ENCODE results near the gene LRBA. TPM values are rescaled to one million over a fixed set of nuclear protein-coding genes. Genes with fewer than 3 reads are reported as not detected.
"Not testable (repeated sequence)": the region's sequence is repeated elsewhere in the genome, so short reads cannot be mapped to it uniquely, and the experiment has no call there.

The LRBA gene
- total and polyA plus RNA-seq, 3 donors from 2014 or later: 24.6 to 61.1 (median 60.8) TPM

- H3K4me3 ChIP-seq: no peak overlapping the region
- no peak for DNase-seq
- TF ChIP-seq POLR2A (IDR thresholded peaks at IDR 0.05): no peak
- no peak for TF ChIP-seq CTCF (IDR thresholded peaks at IDR 0.05)
- H3K27me3 ChIP-seq: no peaks in the 10 kb centered on the region
- intact Hi-C loops (cut with DNase I; ENCODE audit: low total_unique reads): no loop called here
- H3K27ac ChIP-seq: no peak overlapping the region
- H3K4me1 ChIP-seq: no peaks in the 10 kb centered on the region
- H3K36me3 ChIP-seq (ENCODE audit: low read depth, missing control alignments): no peaks in the 10 kb centered on the region
- no peaks in the 10 kb centered on the region for H3K9me3 ChIP-seq
These were observed 17.9 kb downstream of the LRBA start for GRCh38 chr4:150997141-150997540.

GRCh38 chr4:150994721-150995120, 20.4 kb downstream of the LRBA start:
- Histone ChIP-seq H3K4me3 (no peak overlapping the region), H3K36me3 (ENCODE audit: low read depth, missing control alignments) (no peaks in the 10 kb centered on the region), H3K4me1 (no peaks in the 10 kb centered on the region), H3K27ac (no peak overlapping the region), H3K9me3 (no peaks in the 10 kb centered on the region), H3K27me3 (no peaks in the 10 kb centered on the region)
- intact Hi-C loops (cut with DNase I; ENCODE audit: low total_unique reads): no loop called here
- TF ChIP-seq CTCF (IDR thresholded peaks at IDR 0.05) (no peak), POLR2A (IDR thresholded peaks at IDR 0.05) (no peak)
- DNase-seq: no peak
- WGBS, 2 donors: 80 to 88% methylated on average over 2 of the region's 2 CpGs

- H3K9me3 ChIP-seq; intact Hi-C loops (cut with DNase I; ENCODE audit: low total_unique reads); DNase-seq; H3K36me3 ChIP-seq (ENCODE audit: low read depth, missing control alignments); H3K27ac ChIP-seq; H3K27me3 ChIP-seq; H3K4me3 ChIP-seq; H3K4me1 ChIP-seq: not testable (repeated sequence)
- 97 to 98% methylated on average over 3 of the region's 3 CpGs for WGBS, 2 donors
These were observed 21.5 kb downstream of the LRBA start for GRCh38 chr4:150993577-150993976.

GRCh38 chr4:150990993-150991392, 24.1 kb downstream of the LRBA start:
- TF ChIP-seq CTCF (IDR thresholded peaks at IDR 0.05) (no peak), POLR2A (IDR thresholded peaks at IDR 0.05) (no peak)
- Histone ChIP-seq H3K4me1 (no peaks in the 10 kb centered on the region), H3K27ac (no peak overlapping the region), H3K4me3 (no peak overlapping the region), H3K36me3 (ENCODE audit: low read depth, missing control alignments) (no peaks in the 10 kb centered on the region), H3K27me3 (no peaks in the 10 kb centered on the region), H3K9me3 (no peaks in the 10 kb centered on the region)
- no peak for DNase-seq
- intact Hi-C loops (cut with DNase I; ENCODE audit: low total_unique reads): no loop called here
- 94 to 96% methylated on average over 2 of the region's 2 CpGs for WGBS, 2 donors

- TF ChIP-seq POLR2A (IDR thresholded peaks at IDR 0.05): no peak
- no peak for TF ChIP-seq CTCF (IDR thresholded peaks at IDR 0.05)
- H3K27me3 ChIP-seq: no peaks in the 10 kb centered on the region
- no peak overlapping the region for H3K27ac ChIP-seq
- no peak for DNase-seq
- no peaks in the 10 kb centered on the region for H3K36me3 ChIP-seq (ENCODE audit: low read depth, missing control alignments)
- 89 to 92% methylated on average over 3 of the region's 3 CpGs for WGBS, 2 donors
- intact Hi-C loops (cut with DNase I; ENCODE audit: low total_unique reads): no loop called here
- no peaks in the 10 kb centered on the region for H3K4me1 ChIP-seq
- H3K9me3 ChIP-seq: no peaks in the 10 kb centered on the region
- H3K4me3 ChIP-seq: no peak overlapping the region
These were observed 24.8 kb downstream of the LRBA start for GRCh38 chr4:150990250-150990649.

Measured in testis (tissue), 3 donors.